Panc1 (cell line): Measurements from ENCODE around the gene MED31. TPM values are rescaled to one million over a fixed set of nuclear protein-coding genes. Genes with fewer than 3 reads are reported as not detected.

ENCODE experiments used
- ATAC-seq: fragments of 200-7000 bp; cut with Tn5 transposase; 2 replicates; pipeline ENCODE4 v1.9.1; 2020; ENCODE audit warnings: mild to moderate bottlenecking, moderate library complexity
- BruUV-seq: library from RNA; stranded (reverse); fragments of 400-500 nt; replicated peaks from 2 replicates; lab custom pipeline; 2021; lab: Mats Ljungman, UMichigan
- CTCF ChIA-PET: fragments of 300-600 bp; sonication (Branson Sonifier 250); formaldehyde crosslinking; loops from one replicate; lab custom pipeline; 2022; ENCODE audit warnings: antibody characterized with exemption; lab: Charles Lee
- POLR2A ChIA-PET: fragments of 300-600 bp; sonication (Branson Sonifier 250); formaldehyde crosslinking; loops from one replicate; lab custom pipeline; 2022; ENCODE audit warnings: antibody characterized with exemption; lab: Charles Lee
- DNase-seq: peaks from one replicate; pipeline ENCODE4 v3.0.0-alpha.2; 2010; ENCODE audit warnings: low read depth, low spot score
- H3K27ac ChIP-seq: 2 replicates; pipeline ENCODE4 v1.5.1; 2011; ENCODE audit warnings: mild to moderate bottlenecking, low read length, inconsistent platforms
- H3K27me3 ChIP-seq: fragments of 200-500 bp; sonication (Bioruptor generic); 2 replicates; pipeline ENCODE4 v1.6.0; 2014; ENCODE audit warnings: low read length, inconsistent platforms; ENCODE audit not compliant: control insufficient read depth, insufficient read depth
- H3K36me3 ChIP-seq: fragments of 200-500 bp; sonication (Bioruptor generic); 2 replicates; pipeline ENCODE4 v1.5.1; 2014; ENCODE audit warnings: inconsistent platforms, mild to moderate bottlenecking, low read length, moderate library complexity; ENCODE audit not compliant: control insufficient read depth, insufficient read depth
- H3K4me1 ChIP-seq: 2 replicates; pipeline ENCODE4 v1.5.1; 2011; ENCODE audit warnings: inconsistent platforms, mild to moderate bottlenecking, low read length, moderate library complexity; ENCODE audit not compliant: control insufficient read depth, insufficient read depth
- H3K4me3 ChIP-seq, 2 experiments: 2 replicates each; pipeline ENCODE4 v1.5.1; 2011 to 2012; ENCODE audit warnings: low read depth in 2 of 2, low read length in 2 of 2, mild to moderate bottlenecking in 2 of 2, inconsistent platforms in 1 of 2, moderate library complexity in 1 of 2
- H3K9me3 ChIP-seq: fragments of 200-500 bp; sonication (Bioruptor generic); 2 replicates; pipeline ENCODE4 v1.5.1; 2014; ENCODE audit warnings: low read depth, mild to moderate bottlenecking, inconsistent platforms, low read length, moderate library complexity; ENCODE audit not compliant: control insufficient read depth, insufficient read depth
- POLR2AphosphoS5 ChIP-seq: IDR thresholded peaks from 2 replicates; pipeline ENCODE4 v1.6.1; 2012; ENCODE audit warnings: mild to moderate bottlenecking, low read depth, low read length, moderate library complexity
- SIN3A ChIP-seq: IDR thresholded peaks from 2 replicates; pipeline ENCODE4 v1.6.1; 2012; ENCODE audit warnings: low read depth, mild to moderate bottlenecking, low read length, moderate library complexity, borderline replicate concordance; ENCODE audit not compliant: insufficient read depth
- TCF7L2 ChIP-seq: IDR thresholded peaks from 2 replicates; pipeline ENCODE4 v1.6.1; 2011; ENCODE audit warnings: mild to moderate bottlenecking, low read depth, low read length, inconsistent platforms
- in situ Hi-C: cut with HindIII; loops from 2 replicates; pipeline ENCODE4 v1.10.0; 2016; ENCODE audit warnings: low sequenced_read_pairs, low pct_unique_long_range_greater_than_20kb
- intact Hi-C: fragments of 100-400 bp; cut with micrococcal nuclease; formaldehyde crosslinking; loops from one replicate; pipeline ENCODE4 v1.10.0; 2022; ENCODE audit not compliant: unreplicated experiment
- total RNA-seq: library from RNA; stranded (reverse); gene quantifications from one replicate; pipeline ENCODE4 v1.2.1, GENCODE V29; 2021; ENCODE audit not compliant: unreplicated experiment
- TF ChIP-seq, protein P1 (sequence below): fragments of 450-650 bp; IDR thresholded peaks from 2 replicates; pipeline ENCODE4 v1.5.1; 2017; ENCODE audit warnings: mild to moderate bottlenecking
- TF ChIP-seq, protein P2 (sequence below), 2 experiments: IDR thresholded peaks; 2 replicates each; pipeline ENCODE4 v1.6.1; 2011 to 2012; ENCODE audit warnings: low read depth in 2 of 2, control low read depth in 1 of 2, low read length in 1 of 2, mild to moderate bottlenecking in 1 of 2, moderate library complexity in 1 of 2; ENCODE audit not compliant: insufficient read depth in 1 of 2

MED31 gene
- total RNA-seq, 1 experiment from 2014 or later: 18.6 TPM

DNA sequence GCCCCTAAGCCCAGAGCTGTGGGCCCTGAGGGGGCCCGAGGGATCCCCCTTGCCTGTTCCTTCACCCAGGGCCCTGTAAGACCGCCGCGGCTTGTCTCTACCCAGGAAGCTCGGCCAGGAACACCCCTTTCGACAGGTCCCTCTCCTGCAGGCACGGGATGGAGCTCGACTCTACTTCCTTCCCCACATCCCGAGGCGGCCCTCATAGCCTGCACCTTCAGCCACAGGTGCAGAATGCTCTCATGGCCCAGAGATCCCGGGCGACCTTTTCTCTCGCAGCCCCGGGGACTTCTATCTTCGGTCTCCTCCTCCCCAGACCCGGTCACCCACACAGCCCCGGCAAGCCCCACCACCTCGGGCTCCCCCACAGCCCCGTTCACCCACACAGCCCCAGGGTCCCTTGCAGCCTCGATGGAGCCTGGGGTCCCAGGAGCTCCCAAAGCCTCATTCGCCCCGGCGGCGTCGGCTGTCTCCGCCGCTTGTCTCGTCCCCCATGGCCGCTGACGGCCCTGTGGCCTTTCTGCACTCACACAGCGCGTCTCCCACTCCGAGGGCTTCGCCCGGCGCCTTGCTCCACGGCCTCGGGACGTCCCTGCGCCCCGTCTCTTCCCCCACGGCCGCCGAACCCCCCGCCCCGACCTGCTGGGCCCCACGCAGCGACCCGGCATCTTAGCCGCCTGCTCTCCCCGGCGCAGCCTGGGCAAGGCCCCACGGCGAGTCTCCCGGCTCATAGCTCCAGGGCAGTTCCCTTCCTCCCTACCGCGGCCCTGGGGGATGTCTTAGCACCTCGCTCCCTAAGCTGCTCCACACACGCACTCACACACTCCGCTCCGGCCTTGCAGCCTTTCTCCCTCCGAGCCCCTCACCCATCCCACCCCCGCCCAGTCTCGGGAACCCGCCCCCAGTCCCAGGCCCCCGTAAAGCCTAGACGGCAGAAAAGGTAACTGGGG is 11.5 kb downstream of the MED31 start:
- Histone ChIP-seq H3K36me3 (peaks cover 17% of the 10 kb centered on the region), H3K27ac (peak overlapping the region; percentile 93), H3K27me3 (no peaks in the 10 kb centered on the region), H3K4me3 (peak overlapping the region; percentile 91 to 94), H3K9me3 (no peaks in the 10 kb centered on the region), H3K4me1 (peaks cover 17% of the 10 kb centered on the region)
- no TSS peak for BruUV-seq
- ATAC-seq: peak; percentile 43
- ChIA-PET POLR2A (interaction anchor here (0.6 to 0.7 kb wide), 2 partner anchors 10 to 21 kb away, joined by 3 to 4 read pairs; no protein-coding TSS in a partner anchor), CTCF (no interaction called here)
- DNase-seq: no peak
- in situ Hi-C loops (no loop called here), intact Hi-C loops (no loop called here)
- TF ChIP-seq POLR2AphosphoS5 (no peak), SIN3A (no peak), TCF7L2 (no peak)
- TF ChIP-seq, protein P1, sequence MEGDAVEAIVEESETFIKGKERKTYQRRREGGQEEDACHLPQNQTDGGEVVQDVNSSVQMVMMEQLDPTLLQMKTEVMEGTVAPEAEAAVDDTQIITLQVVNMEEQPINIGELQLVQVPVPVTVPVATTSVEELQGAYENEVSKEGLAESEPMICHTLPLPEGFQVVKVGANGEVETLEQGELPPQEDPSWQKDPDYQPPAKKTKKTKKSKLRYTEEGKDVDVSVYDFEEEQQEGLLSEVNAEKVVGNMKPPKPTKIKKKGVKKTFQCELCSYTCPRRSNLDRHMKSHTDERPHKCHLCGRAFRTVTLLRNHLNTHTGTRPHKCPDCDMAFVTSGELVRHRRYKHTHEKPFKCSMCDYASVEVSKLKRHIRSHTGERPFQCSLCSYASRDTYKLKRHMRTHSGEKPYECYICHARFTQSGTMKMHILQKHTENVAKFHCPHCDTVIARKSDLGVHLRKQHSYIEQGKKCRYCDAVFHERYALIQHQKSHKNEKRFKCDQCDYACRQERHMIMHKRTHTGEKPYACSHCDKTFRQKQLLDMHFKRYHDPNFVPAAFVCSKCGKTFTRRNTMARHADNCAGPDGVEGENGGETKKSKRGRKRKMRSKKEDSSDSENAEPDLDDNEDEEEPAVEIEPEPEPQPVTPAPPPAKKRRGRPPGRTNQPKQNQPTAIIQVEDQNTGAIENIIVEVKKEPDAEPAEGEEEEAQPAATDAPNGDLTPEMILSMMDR: no peak
- TF ChIP-seq, protein P2, sequence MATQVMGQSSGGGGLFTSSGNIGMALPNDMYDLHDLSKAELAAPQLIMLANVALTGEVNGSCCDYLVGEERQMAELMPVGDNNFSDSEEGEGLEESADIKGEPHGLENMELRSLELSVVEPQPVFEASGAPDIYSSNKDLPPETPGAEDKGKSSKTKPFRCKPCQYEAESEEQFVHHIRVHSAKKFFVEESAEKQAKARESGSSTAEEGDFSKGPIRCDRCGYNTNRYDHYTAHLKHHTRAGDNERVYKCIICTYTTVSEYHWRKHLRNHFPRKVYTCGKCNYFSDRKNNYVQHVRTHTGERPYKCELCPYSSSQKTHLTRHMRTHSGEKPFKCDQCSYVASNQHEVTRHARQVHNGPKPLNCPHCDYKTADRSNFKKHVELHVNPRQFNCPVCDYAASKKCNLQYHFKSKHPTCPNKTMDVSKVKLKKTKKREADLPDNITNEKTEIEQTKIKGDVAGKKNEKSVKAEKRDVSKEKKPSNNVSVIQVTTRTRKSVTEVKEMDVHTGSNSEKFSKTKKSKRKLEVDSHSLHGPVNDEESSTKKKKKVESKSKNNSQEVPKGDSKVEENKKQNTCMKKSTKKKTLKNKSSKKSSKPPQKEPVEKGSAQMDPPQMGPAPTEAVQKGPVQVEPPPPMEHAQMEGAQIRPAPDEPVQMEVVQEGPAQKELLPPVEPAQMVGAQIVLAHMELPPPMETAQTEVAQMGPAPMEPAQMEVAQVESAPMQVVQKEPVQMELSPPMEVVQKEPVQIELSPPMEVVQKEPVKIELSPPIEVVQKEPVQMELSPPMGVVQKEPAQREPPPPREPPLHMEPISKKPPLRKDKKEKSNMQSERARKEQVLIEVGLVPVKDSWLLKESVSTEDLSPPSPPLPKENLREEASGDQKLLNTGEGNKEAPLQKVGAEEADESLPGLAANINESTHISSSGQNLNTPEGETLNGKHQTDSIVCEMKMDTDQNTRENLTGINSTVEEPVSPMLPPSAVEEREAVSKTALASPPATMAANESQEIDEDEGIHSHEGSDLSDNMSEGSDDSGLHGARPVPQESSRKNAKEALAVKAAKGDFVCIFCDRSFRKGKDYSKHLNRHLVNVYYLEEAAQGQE (IDR thresholded peaks at IDR 0.05; ENCODE audit: insufficient read depth in 1 of 2, low read depth in 2 of 2, low read length in 1 of 2): no peak

DNA sequence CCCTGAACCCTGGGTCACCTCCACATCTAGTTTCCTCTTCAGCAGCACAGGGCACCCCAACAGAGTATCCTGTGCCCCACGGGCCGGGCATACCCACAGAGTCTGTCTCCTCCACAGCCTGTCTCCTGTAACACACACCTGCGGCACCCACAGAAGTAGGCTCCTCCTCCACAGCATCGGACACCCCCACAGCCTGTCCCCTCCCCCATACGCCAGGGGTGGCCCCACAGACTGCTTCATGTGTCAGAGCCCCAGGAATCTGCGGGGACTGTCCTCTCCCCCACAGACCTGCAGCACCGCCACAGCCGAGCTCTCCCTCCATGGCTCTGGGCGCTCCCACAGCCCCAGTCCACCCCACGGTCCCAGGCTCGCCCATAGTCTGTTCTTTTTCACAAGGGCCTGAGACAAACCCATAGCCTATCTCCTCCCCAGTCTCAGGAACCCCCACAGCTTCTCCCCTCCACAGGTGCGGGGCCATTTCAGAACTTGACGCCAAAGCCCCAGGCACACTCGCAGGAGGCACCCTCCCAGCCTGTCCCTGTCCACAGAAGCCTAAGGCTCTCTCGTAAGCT is 12.3 kb downstream of the MED31 start:
- in situ Hi-C loops: no loop called here
- no peaks in the 10 kb centered on the region for H3K9me3 ChIP-seq
- no TSS peak for BruUV-seq
- POLR2A ChIA-PET: no interaction called here
- TF ChIP-seq, protein P2 (IDR thresholded peaks at IDR 0.05; ENCODE audit: insufficient read depth in 1 of 2, low read depth in 2 of 2, low read length in 1 of 2): no peak
- TF ChIP-seq SIN3A: no peak
- TF ChIP-seq, protein P1: no peak
- TF ChIP-seq TCF7L2: no peak
- no peak for TF ChIP-seq POLR2AphosphoS5
- no peak for DNase-seq
- H3K27me3 ChIP-seq: no peaks in the 10 kb centered on the region
- H3K36me3 ChIP-seq: peaks cover 20% of the 10 kb centered on the region
- no peak for ATAC-seq
- CTCF ChIA-PET: no interaction called here
- peaks cover 17% of the 10 kb centered on the region for H3K4me1 ChIP-seq
- peak overlapping the region; percentile 91 to 94 for H3K4me3 ChIP-seq
- peak overlapping the region; percentile 68 for H3K27ac ChIP-seq
- intact Hi-C loops: no loop called here
